Mesendoderm (in vitro differentiated cells): ENCODE data around the gene SH3BP2.

Source experiments
- DNase-seq: peaks from one replicate; pipeline ENCODE4 v3.0.0; 2013
- H2AK5ac ChIP-seq: 2 replicates; pipeline ENCODE4 v1.6.1; 2013; ENCODE audit warnings: low read length, inconsistent platforms
- H2BK120ac ChIP-seq: 2 replicates; pipeline ENCODE4 v1.6.1; 2013; ENCODE audit warnings: low read depth, mild to moderate bottlenecking, low read length, moderate library complexity, mixed read lengths
- H2BK15ac ChIP-seq: replicated peaks from 2 replicates; pipeline ENCODE4 v1.6.1; 2013; ENCODE audit warnings: low read depth, mild to moderate bottlenecking, moderate library complexity
- H2BK5ac ChIP-seq: 2 replicates; pipeline ENCODE4 v1.6.1; 2013; ENCODE audit warnings: low read length, inconsistent platforms
- H3K18ac ChIP-seq: 2 replicates; pipeline ENCODE4 v1.6.1; 2013; ENCODE audit warnings: mild to moderate bottlenecking, low read length, mixed read lengths
- H3K23ac ChIP-seq: one replicate; pipeline ENCODE4 v1.6.1; 2013; ENCODE audit warnings: low read length
- H3K27ac ChIP-seq: 2 replicates; pipeline ENCODE4 v1.5.1; 2013; ENCODE audit warnings: low read depth, mild to moderate bottlenecking, inconsistent platforms, low read length, moderate library complexity
- H3K27me3 ChIP-seq: 2 replicates; pipeline ENCODE4 v1.6.1; 2013; ENCODE audit warnings: low read length, control low read depth, mild to moderate bottlenecking, inconsistent platforms; ENCODE audit not compliant: insufficient read depth, poor library complexity
- H3K36me3 ChIP-seq: 2 replicates; pipeline ENCODE4 v1.6.1; 2013; ENCODE audit warnings: low read length, inconsistent platforms; ENCODE audit not compliant: control insufficient read depth, insufficient read depth
- H3K4ac ChIP-seq: one replicate; pipeline ENCODE4 v1.6.1; 2013; ENCODE audit warnings: low read depth, mild to moderate bottlenecking, low read length, moderate library complexity
- H3K4me1 ChIP-seq: 2 replicates; pipeline ENCODE4 v1.6.1; 2013; ENCODE audit warnings: low read depth, low read length, inconsistent platforms; ENCODE audit not compliant: control insufficient read depth
- H3K4me2 ChIP-seq: 2 replicates; pipeline ENCODE4 v1.6.1; 2013; ENCODE audit warnings: low read length
- H3K4me3 ChIP-seq: 2 replicates; pipeline ENCODE4 v1.5.1; 2013; ENCODE audit warnings: mild to moderate bottlenecking, low read length
- H3K56ac ChIP-seq: one replicate; pipeline ENCODE4 v1.6.1; 2013; ENCODE audit warnings: low read length
- H3K79me1 ChIP-seq: 2 replicates; pipeline ENCODE4 v1.6.1; 2013; ENCODE audit warnings: low read length, inconsistent platforms
- H3K79me2 ChIP-seq: 2 replicates; pipeline ENCODE4 v1.6.1; 2013; ENCODE audit warnings: mild to moderate bottlenecking, low read length; ENCODE audit not compliant: control insufficient read depth, insufficient read depth
- H3K9ac ChIP-seq: 2 replicates; pipeline ENCODE4 v1.6.1; 2013; ENCODE audit warnings: low read length, inconsistent platforms
- H4K5ac ChIP-seq: one replicate; pipeline ENCODE4 v1.6.1; 2013; ENCODE audit warnings: low read length
- H4K8ac ChIP-seq: one replicate; pipeline ENCODE4 v1.6.1; 2013; ENCODE audit warnings: low read depth, mild to moderate bottlenecking, control low read depth, low read length, moderate library complexity
- WGBS: extraction: QIAGEN DNeasy Blood & Tissue Kit; methylation state at CpG from one replicate; pipeline ENCODE4 v1.1.7; 2013; ENCODE audit warnings: low lambda C conversion rate, missing lambda C conversion rate; ENCODE audit not compliant: insufficient coverage; ENCODE audit errors: extremely low coverage; 5-methylcytosine and 5-hydroxymethylcytosine counted together

SH3BP2 gene

DNA sequence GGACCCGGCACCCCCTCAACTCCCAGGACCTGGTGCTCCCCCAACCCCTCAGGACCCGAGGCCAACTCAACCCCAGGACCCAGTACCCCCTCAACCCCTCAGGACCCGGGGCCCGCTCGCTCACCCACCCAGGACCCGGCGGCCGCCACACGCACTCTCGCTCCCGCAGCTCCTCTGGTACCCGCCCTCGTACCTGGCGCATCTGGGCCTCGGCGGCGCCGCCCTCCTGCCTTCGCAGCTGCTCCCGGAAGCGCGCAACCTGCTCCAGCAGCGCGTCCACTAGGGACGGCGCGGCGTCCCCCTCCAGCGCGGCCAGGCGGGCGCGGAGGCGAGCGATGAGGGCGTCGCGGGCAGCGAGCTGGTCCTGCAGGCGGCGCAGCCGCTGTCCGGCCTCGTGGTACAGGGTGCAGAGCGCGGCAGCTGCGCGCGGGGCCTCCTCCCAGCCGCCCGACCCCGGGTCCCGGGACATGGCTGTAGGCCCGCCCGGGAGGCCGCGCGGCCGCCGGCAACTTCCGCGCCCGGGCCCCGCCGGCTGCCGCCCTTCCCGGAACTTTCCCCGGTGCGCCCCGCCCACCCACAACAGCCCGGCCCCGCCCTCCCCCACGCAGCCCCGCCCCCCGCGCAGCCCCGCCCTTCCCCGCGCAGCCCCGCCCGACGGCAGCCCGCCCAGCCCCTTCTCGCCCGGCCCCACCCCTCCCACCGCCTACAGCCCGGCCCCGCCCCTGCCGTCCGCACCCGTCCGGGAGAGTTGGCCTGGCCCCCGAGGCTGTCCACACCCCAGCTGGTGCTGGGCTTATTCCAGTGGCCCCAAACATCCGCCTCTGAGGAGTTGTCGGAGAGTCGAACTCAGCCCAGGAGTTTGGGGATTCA lies 36.8 kb upstream of the SH3BP2 start, which contains the start of gene TNIP2:
Gene TNIP2, minus strand, starts transcription at position 516 of the 870 bp plus-strand sequence. Its CDS starts 47 bp downstream, at position 469.
- WGBS, result no CpG with 5 or more reads among the region's 96 CpGs
- H3K4me3 ChIP-seq, result peak within 1 kb of the TSS; percentile 70
- peak within 1 kb of the TSS; percentile 74 for H3K4me2 ChIP-seq
- no peak within 1 kb of the TSS for H2BK120ac ChIP-seq
- peak; percentile 91 for DNase-seq
- H3K4me1 ChIP-seq, result peaks cover 5% of the 10 kb centered on the region
- H3K23ac ChIP-seq, result peak within 1 kb of the TSS; percentile 45
- H3K27me3 ChIP-seq, result no peaks in the 10 kb centered on the region
- peak within 1 kb of the TSS; percentile 63 for H2BK5ac ChIP-seq
- peak within 1 kb of the TSS; percentile 65 for H2AK5ac ChIP-seq
- no peaks in the 10 kb centered on the region for H3K36me3 ChIP-seq
- no peak within 1 kb of the TSS for H4K8ac ChIP-seq
- H3K79me1 ChIP-seq, result peaks cover 10% of the 10 kb centered on the region
- H4K5ac ChIP-seq, result no peak within 1 kb of the TSS
- H2BK15ac ChIP-seq, result no peak within 1 kb of the TSS
- H3K4ac ChIP-seq, result peak within 1 kb of the TSS; percentile 77
- peak within 1 kb of the TSS; percentile 36 for H3K18ac ChIP-seq
- H3K9ac ChIP-seq, result peak within 1 kb of the TSS; percentile 89
- H3K56ac ChIP-seq, result peak within 1 kb of the TSS; percentile 96
- H3K79me2 ChIP-seq, result peaks cover 6% of the 10 kb centered on the region
- H3K27ac ChIP-seq, result peak within 1 kb of the TSS; percentile 92

GRCh38 chr4:2756691-2757350 lies 36.1 kb upstream of the SH3BP2 start:
- Histone ChIP-seq H2AK5ac (no peak overlapping the region), H4K5ac (no peak overlapping the region), H3K4ac (peak overlapping the region; percentile 18), H3K79me1 (peaks cover 10% of the 10 kb centered on the region), H3K4me1 (peaks cover 5% of the 10 kb centered on the region), H3K18ac (peak overlapping the region; percentile 36), H2BK15ac (no peak overlapping the region), H3K79me2 (peaks cover 6% of the 10 kb centered on the region), H3K4me3 (no peak overlapping the region), H3K27ac (no peak overlapping the region), H2BK5ac (no peak overlapping the region), H3K36me3 (no peaks in the 10 kb centered on the region), H3K27me3 (no peaks in the 10 kb centered on the region), H2BK120ac (no peak overlapping the region), H3K9ac (peak overlapping the region; percentile 69), H3K23ac (no peak overlapping the region), H3K56ac (peak overlapping the region; percentile 84), H3K4me2 (peak overlapping the region; percentile 48), H4K8ac (no peak overlapping the region)
- no CpG with 5 or more reads among the region's 25 CpGs for WGBS
- DNase-seq, result no peak

DNA sequence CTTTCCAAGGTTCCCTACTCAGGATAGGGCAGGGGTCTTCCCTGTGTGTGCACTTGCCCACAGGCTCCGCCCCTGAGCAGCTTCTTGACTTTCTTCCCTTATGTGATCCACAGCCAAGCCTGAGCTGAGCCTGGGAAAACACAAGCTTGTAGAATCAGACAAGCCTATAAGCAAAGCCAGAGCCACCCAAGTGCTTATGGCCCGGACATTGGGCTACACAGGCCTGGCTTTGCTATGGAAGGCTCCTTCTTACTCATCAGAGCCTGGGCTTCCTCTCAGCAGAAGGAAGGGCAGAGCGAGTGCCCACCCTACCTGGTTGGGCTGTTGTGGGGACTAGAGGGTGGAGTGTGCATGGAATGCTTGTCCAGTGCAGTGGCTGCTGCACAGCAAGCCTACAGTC lies 35.5 kb upstream of the SH3BP2 start:
- Histone ChIP-seq H3K4ac (no peak overlapping the region), H3K79me2 (peaks cover 6% of the 10 kb centered on the region), H3K56ac (no peak overlapping the region), H4K8ac (no peak overlapping the region), H3K36me3 (no peaks in the 10 kb centered on the region), H3K4me3 (no peak overlapping the region), H3K4me1 (peaks cover 5% of the 10 kb centered on the region), H3K27ac (no peak overlapping the region), H3K18ac (no peak overlapping the region), H2BK15ac (no peak overlapping the region), H4K5ac (no peak overlapping the region), H2BK5ac (no peak overlapping the region), H3K23ac (no peak overlapping the region), H3K79me1 (peaks cover 7% of the 10 kb centered on the region), H3K4me2 (no peak overlapping the region), H3K9ac (no peak overlapping the region), H2BK120ac (no peak overlapping the region), H3K27me3 (no peaks in the 10 kb centered on the region), H2AK5ac (no peak overlapping the region)
- no CpG with 5 or more reads among the region's 3 CpGs for WGBS
- DNase-seq, result no peak

DNA sequence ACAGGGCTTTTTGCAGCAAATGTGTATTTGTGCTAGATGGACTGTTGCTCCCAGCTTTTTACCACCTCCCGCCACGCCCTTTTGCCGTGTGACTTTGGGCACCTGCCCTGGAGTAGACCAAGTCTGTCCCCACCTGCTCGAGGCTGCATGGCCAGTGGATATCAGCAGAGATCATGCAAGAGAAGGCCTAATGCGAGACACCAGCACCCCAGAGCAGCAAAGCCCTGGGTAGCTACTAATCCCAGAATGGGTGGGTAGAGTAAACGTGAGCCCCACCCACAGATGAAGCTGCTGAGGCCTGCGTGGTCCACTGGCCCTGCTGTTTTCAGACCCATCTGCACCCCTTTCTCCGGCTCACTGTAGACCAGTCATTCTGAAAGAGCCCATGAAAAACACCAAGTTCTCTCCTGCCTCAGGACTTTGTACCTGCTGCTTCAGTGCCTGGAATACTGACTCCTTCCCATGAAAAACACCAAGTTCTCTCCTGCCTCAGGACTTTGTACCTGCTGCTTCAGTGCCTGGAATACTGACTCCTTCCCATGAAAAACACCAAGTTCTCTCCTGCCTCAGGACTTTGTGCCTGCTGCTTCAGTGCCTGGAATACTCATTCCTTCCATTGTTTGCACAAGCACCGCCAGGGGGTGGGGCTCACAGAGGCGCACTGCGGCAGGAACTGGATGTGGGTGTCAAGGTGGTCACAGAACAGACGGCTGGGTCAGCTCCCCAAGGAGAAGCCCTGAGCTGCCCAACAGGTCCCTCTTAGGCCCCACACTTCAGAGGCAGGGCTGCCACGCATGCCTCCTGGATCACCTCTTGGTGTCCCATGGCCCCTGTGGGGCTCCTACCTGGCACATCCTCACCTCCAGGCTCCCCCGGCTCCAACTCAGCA lies 31.6 kb upstream of the SH3BP2 start:
- Histone ChIP-seq H3K18ac (no peak overlapping the region), H3K79me1 (no peaks in the 10 kb centered on the region), H2BK15ac (no peak overlapping the region), H4K8ac (no peak overlapping the region), H3K9ac (no peak overlapping the region), H3K4me1 (peaks cover 2% of the 10 kb centered on the region), H4K5ac (no peak overlapping the region), H3K36me3 (no peaks in the 10 kb centered on the region), H2BK5ac (no peak overlapping the region), H3K56ac (peak overlapping the region; percentile 25), H3K4ac (no peak overlapping the region), H3K27me3 (no peaks in the 10 kb centered on the region), H3K27ac (no peak overlapping the region), H3K4me2 (no peak overlapping the region), H2AK5ac (no peak overlapping the region), H3K79me2 (no peaks in the 10 kb centered on the region), H3K4me3 (no peak overlapping the region), H2BK120ac (no peak overlapping the region), H3K23ac (no peak overlapping the region)
- WGBS, result no CpG with 5 or more reads among the region's 14 CpGs
- DNase-seq, result peak; percentile 41

DNA sequence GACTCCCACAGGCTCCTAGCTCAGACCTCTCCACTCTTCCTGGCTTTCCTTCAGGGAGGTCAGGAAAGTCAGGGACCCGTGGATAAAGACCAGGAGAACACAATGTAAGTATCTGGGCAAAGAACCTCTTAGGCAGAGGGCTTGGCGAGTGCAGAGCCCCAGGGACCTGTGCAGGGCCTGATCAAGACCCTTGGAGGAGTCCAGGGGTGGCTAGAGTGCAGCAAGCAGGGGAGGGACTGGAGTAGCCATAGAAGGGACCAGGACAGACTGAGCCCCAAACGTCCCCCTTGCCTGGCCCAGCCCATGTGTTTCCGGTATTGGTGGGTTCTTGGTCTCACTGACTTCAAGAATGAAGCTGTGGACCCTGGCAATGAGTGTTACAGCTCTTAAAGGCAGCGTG lies 30.8 kb upstream of the SH3BP2 start:
- no peak overlapping the region for H2BK15ac ChIP-seq
- H3K9ac ChIP-seq, result no peak overlapping the region
- WGBS, result no CpG with 5 or more reads among the region's 5 CpGs
- H2AK5ac ChIP-seq, result no peak overlapping the region
- no peak overlapping the region for H3K27ac ChIP-seq
- H3K56ac ChIP-seq, result no peak overlapping the region
- H3K4me1 ChIP-seq, result no peaks in the 10 kb centered on the region
- H3K4ac ChIP-seq, result no peak overlapping the region
- no peaks in the 10 kb centered on the region for H3K27me3 ChIP-seq
- H2BK120ac ChIP-seq, result no peak overlapping the region
- H4K8ac ChIP-seq, result no peak overlapping the region
- no peak overlapping the region for H3K18ac ChIP-seq
- no peaks in the 10 kb centered on the region for H3K79me1 ChIP-seq
- H3K79me2 ChIP-seq, result no peaks in the 10 kb centered on the region
- no peak overlapping the region for H3K23ac ChIP-seq
- no peak overlapping the region for H2BK5ac ChIP-seq
- H3K36me3 ChIP-seq, result no peaks in the 10 kb centered on the region
- H3K4me3 ChIP-seq, result no peak overlapping the region
- no peak overlapping the region for H3K4me2 ChIP-seq
- DNase-seq, result no peak
- H4K5ac ChIP-seq, result no peak overlapping the region
